Liver (tissue), 9 donors: ENCODE measurements around the gene IL1RAPL2. TPM values are rescaled to one million over a fixed set of nuclear protein-coding genes. Genes with fewer than 3 reads are reported as not detected.

Source experiments
- DNase-seq: peaks from one replicate; pipeline ENCODE4 v3.0.0-alpha.2; 2017; ENCODE audit warnings: low spot score
- H3K27ac ChIP-seq, 2 donors: one replicate each; pipeline ENCODE4 v1.7.0; 2013; ENCODE audit warnings: inconsistent platforms in 2 of 2, low read length in 2 of 2, control low read depth in 1 of 2, low read depth in 1 of 2, mild to moderate bottlenecking in 1 of 2
- H3K27me3 ChIP-seq, 4 donors: one replicate each; pipeline versions ENCODE4 v1.6.1 to v1.7.0; 2013; ENCODE audit warnings: low read length in 3 of 4, inconsistent platforms in 1 of 4, mild to moderate bottlenecking in 1 of 4, moderate library complexity in 1 of 4; ENCODE audit not compliant: control insufficient read depth in 4 of 4, insufficient read depth in 4 of 4
- H3K36me3 ChIP-seq, 4 donors: one replicate each; pipeline versions ENCODE4 v1.6.1 to v1.7.0; 2013; ENCODE audit warnings: low read length in 3 of 4, mild to moderate bottlenecking in 3 of 4, low read depth in 1 of 4, moderate library complexity in 1 of 4; ENCODE audit not compliant: control insufficient read depth in 4 of 4, insufficient read depth in 3 of 4
- H3K4me1 ChIP-seq, 4 donors: one replicate each; pipeline versions ENCODE4 v1.6.1 to v1.7.0; 2013; ENCODE audit warnings: low read length in 3 of 4, mild to moderate bottlenecking in 3 of 4, moderate library complexity in 1 of 4; ENCODE audit not compliant: control insufficient read depth in 4 of 4, insufficient read depth in 4 of 4
- H3K4me3 ChIP-seq, 3 donors: one replicate each; pipeline versions ENCODE4 v1.6.1 to v1.7.0; 2013; ENCODE audit warnings: low read length in 3 of 3, control low read depth in 1 of 3, low read depth in 1 of 3, mild to moderate bottlenecking in 1 of 3
- H3K9ac ChIP-seq, 2 donors: one replicate each; pipeline ENCODE4 v1.7.0; 2013; ENCODE audit warnings: low read length in 2 of 2, mild to moderate bottlenecking in 2 of 2, moderate library complexity in 2 of 2, control low read depth in 1 of 2, low read depth in 1 of 2
- H3K9me3 ChIP-seq, 4 donors: one replicate each; pipeline versions ENCODE4 v1.6.1 to v1.7.0; 2013; ENCODE audit warnings: low read length in 3 of 4; ENCODE audit not compliant: control insufficient read depth in 4 of 4
- EGR1 ChIP-seq, 2 donors: IDR thresholded peaks; 2 replicates each; pipeline ENCODE4 v1.6.1; 2016 to 2018; ENCODE audit warnings: antibody characterized with exemption in 2 of 2, low read depth in 2 of 2
- FOXA1 ChIP-seq: IDR thresholded peaks from 2 replicates; pipeline ENCODE4 v1.6.1; 2016; ENCODE audit warnings: antibody characterized with exemption
- FOXA2 ChIP-seq: IDR thresholded peaks from 2 replicates; pipeline ENCODE4 v1.6.1; 2016; ENCODE audit warnings: antibody characterized with exemption
- GABPA ChIP-seq, 2 donors: IDR thresholded peaks in 1 of 2; conservative IDR thresholded peaks in 1 of 2; 2 replicates each; pipeline ENCODE4 v1.6.1; 2016; ENCODE audit warnings: antibody characterized with exemption in 2 of 2, mild to moderate bottlenecking in 1 of 2, moderate library complexity in 1 of 2
- HNF4A ChIP-seq, 2 donors: conservative IDR thresholded peaks; 2 replicates each; pipeline ENCODE4 v1.6.1; 2016; ENCODE audit warnings: antibody characterized with exemption in 2 of 2, mild to moderate bottlenecking in 2 of 2
- HNF4G ChIP-seq: IDR thresholded peaks from 2 replicates; pipeline ENCODE4 v1.6.1; 2016; ENCODE audit warnings: antibody characterized with exemption
- JUND ChIP-seq, 2 donors: IDR thresholded peaks; 2 replicates each; pipeline ENCODE4 v1.6.1; 2016; ENCODE audit warnings: antibody characterized with exemption in 2 of 2
- NR2F2 ChIP-seq: IDR thresholded peaks from 2 replicates; pipeline ENCODE4 v1.6.1; 2016; ENCODE audit warnings: antibody characterized with exemption
- RAD21 ChIP-seq, 2 donors: IDR thresholded peaks; 2 replicates each; pipeline ENCODE4 v1.6.1; 2016; ENCODE audit warnings: antibody characterized with exemption in 2 of 2, mild to moderate bottlenecking in 2 of 2
- RXRA ChIP-seq, 2 donors: IDR thresholded peaks; 2 replicates each; pipeline ENCODE4 v1.6.1; 2017 to 2018; ENCODE audit warnings: antibody characterized with exemption in 2 of 2, mild to moderate bottlenecking in 1 of 2
- SP1 ChIP-seq: IDR thresholded peaks from 2 replicates; pipeline ENCODE4 v1.6.1; 2018; ENCODE audit warnings: antibody characterized with exemption, mild to moderate bottlenecking
- YY1 ChIP-seq: IDR thresholded peaks from 2 replicates; pipeline ENCODE4 v1.6.1; 2016; ENCODE audit warnings: antibody characterized with exemption, mild to moderate bottlenecking
- WGBS: extraction: QIAGEN DNeasy Blood & Tissue Kit; methylation state at CpG from one replicate; pipeline ENCODE4 v1.1.7; 2013; 5-methylcytosine and 5-hydroxymethylcytosine counted together
- polyA plus RNA-seq, 2 donors: library from polyadenylated mRNA; stranded (reverse) in 1 of 2; unstranded in 1 of 2; fragments of 200-250 nt in 1 of 2; fragments of >200 nt in 1 of 2; fragmentation: Nextera tagmentation in 1 of 2; extraction: Ambion mirVana in 1 of 2; gene quantifications; one replicate each; pipeline versions ENCODE4 v1.2.1 to v1.2.3, GENCODE V29; 2013 to 2015
- total RNA-seq, 2 donors: library from RNA; depleted of rRNA; stranded (reverse); fragments of >200 nt; gene quantifications; one replicate each; pipeline ENCODE4 v1.2.3, GENCODE V29; 2014
- TF ChIP-seq, protein P1 (sequence below): IDR thresholded peaks from 2 replicates; pipeline ENCODE4 v1.6.1; 2016; ENCODE audit warnings: antibody characterized with exemption, mild to moderate bottlenecking
- TF ChIP-seq, protein P2 (sequence below): IDR thresholded peaks from 2 replicates; pipeline ENCODE4 v1.6.1; 2016; ENCODE audit warnings: antibody characterized with exemption
- TF ChIP-seq, protein P3 (sequence below): IDR thresholded peaks from 2 replicates; pipeline ENCODE4 v1.6.1; 2016; ENCODE audit warnings: antibody characterized with exemption
- TF ChIP-seq, protein P4 (sequence below): IDR thresholded peaks from 2 replicates; pipeline ENCODE4 v1.6.1; 2016; ENCODE audit warnings: antibody characterized with exemption
- donor health status: healthy.
- donor health status: healthy.
- donor health status: healthy.
- donor health status: healthy.
- donor health status: healthy.

IL1RAPL2 gene
- total and polyA plus RNA-seq, 4 donors = 0.20 to 1.6 (median 0.91) TPM

DNA sequence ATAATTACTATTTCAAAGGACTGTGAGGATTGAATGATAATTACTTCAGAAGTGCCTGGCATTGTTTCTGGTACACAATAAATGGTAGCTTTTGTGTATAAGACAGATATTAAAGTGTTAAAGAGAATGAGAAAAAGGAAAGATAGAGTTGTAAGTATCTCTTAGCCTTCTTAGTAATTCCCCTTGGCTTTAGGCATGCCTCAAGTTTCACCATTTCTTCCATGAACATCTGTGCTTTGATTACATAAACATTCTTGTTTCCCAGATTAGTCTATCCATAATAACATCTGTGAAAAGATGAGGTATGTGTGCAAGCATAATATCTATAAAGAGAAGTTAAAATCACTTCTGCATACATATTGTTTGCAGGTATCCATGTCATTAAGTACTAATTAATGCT is 885.4 kb downstream of the IL1RAPL2 start:
- no peaks in the 10 kb centered on the region for H3K4me1 ChIP-seq
- no peak for DNase-seq
- H3K27me3 ChIP-seq = no peaks in the 10 kb centered on the region
- no peak overlapping the region for H3K9ac ChIP-seq
- TF ChIP-seq SP1 (no peak), HNF4A (conservative IDR thresholded peaks at IDR 0.05) (no peak), RAD21 (IDR thresholded peaks at IDR 0.05) (no peak), FOXA1 (no peak), GABPA (IDR thresholded peaks at IDR 0.05 in 1 of 2, conservative IDR thresholded peaks at IDR 0.05 in 1 of 2) (no peak), YY1 (no peak), EGR1 (IDR thresholded peaks at IDR 0.05; ENCODE audit: low read depth in 2 of 2) (no peak), FOXA2 (no peak), RXRA (IDR thresholded peaks at IDR 0.05) (no peak)
- TF ChIP-seq, protein P1, sequence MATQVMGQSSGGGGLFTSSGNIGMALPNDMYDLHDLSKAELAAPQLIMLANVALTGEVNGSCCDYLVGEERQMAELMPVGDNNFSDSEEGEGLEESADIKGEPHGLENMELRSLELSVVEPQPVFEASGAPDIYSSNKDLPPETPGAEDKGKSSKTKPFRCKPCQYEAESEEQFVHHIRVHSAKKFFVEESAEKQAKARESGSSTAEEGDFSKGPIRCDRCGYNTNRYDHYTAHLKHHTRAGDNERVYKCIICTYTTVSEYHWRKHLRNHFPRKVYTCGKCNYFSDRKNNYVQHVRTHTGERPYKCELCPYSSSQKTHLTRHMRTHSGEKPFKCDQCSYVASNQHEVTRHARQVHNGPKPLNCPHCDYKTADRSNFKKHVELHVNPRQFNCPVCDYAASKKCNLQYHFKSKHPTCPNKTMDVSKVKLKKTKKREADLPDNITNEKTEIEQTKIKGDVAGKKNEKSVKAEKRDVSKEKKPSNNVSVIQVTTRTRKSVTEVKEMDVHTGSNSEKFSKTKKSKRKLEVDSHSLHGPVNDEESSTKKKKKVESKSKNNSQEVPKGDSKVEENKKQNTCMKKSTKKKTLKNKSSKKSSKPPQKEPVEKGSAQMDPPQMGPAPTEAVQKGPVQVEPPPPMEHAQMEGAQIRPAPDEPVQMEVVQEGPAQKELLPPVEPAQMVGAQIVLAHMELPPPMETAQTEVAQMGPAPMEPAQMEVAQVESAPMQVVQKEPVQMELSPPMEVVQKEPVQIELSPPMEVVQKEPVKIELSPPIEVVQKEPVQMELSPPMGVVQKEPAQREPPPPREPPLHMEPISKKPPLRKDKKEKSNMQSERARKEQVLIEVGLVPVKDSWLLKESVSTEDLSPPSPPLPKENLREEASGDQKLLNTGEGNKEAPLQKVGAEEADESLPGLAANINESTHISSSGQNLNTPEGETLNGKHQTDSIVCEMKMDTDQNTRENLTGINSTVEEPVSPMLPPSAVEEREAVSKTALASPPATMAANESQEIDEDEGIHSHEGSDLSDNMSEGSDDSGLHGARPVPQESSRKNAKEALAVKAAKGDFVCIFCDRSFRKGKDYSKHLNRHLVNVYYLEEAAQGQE = no peak
- TF ChIP-seq, protein P2, sequence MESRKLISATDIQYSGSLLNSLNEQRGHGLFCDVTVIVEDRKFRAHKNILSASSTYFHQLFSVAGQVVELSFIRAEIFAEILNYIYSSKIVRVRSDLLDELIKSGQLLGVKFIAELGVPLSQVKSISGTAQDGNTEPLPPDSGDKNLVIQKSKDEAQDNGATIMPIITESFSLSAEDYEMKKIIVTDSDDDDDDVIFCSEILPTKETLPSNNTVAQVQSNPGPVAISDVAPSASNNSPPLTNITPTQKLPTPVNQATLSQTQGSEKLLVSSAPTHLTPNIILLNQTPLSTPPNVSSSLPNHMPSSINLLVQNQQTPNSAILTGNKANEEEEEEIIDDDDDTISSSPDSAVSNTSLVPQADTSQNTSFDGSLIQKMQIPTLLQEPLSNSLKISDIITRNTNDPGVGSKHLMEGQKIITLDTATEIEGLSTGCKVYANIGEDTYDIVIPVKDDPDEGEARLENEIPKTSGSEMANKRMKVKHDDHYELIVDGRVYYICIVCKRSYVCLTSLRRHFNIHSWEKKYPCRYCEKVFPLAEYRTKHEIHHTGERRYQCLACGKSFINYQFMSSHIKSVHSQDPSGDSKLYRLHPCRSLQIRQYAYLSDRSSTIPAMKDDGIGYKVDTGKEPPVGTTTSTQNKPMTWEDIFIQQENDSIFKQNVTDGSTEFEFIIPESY = no peak
- TF ChIP-seq, protein P3, sequence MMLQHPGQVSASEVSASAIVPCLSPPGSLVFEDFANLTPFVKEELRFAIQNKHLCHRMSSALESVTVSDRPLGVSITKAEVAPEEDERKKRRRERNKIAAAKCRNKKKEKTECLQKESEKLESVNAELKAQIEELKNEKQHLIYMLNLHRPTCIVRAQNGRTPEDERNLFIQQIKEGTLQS = no peak
- H3K36me3 ChIP-seq = no peaks in the 10 kb centered on the region
- H3K9me3 ChIP-seq = peaks cover 0 to 3% (median 0%) of the 10 kb centered on the region in 4 donors
- no peak overlapping the region for H3K4me3 ChIP-seq
- no peak overlapping the region for H3K27ac ChIP-seq

DNA sequence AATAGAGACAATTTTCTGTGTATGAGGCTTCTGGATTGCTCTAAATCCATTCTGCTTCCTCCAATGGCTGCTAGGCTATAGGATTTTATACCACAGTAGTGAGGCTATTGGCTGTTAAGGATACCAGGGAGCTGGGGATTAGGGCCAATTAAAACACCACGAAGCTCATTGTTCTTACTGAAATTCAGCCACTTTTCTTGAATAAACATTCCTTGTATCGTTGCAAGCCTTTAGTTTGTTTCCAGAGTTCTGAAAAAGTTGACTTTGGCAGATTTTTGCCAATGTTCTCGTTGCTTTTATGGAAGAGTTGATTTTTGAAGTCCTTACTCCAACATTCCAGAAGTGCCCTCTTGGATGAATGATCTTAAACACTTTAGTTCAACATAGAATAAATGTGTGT is 892.8 kb downstream of the IL1RAPL2 start:
- no peak for DNase-seq
- Histone ChIP-seq H3K27me3 (no peaks in the 10 kb centered on the region), H3K4me3 (no peak overlapping the region), H3K27ac (no peak overlapping the region), H3K36me3 (no peaks in the 10 kb centered on the region), H3K4me1 (no peaks in the 10 kb centered on the region), H3K9me3 (peaks cover 0 to 3% (median 0%) of the 10 kb centered on the region in 4 donors), H3K9ac (no peak overlapping the region)
- TF ChIP-seq HNF4A (conservative IDR thresholded peaks at IDR 0.05) (no peak), RAD21 (IDR thresholded peaks at IDR 0.05) (no peak), RXRA (IDR thresholded peaks at IDR 0.05) (no peak), HNF4G (no peak), NR2F2 (no peak), JUND (IDR thresholded peaks at IDR 0.05) (no peak)
- TF ChIP-seq, protein P4, sequence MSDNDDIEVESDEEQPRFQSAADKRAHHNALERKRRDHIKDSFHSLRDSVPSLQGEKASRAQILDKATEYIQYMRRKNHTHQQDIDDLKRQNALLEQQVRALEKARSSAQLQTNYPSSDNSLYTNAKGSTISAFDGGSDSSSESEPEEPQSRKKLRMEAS = no peak
- TF ChIP-seq, protein P2 = no peak
- TF ChIP-seq, protein P3 = no peak
- 40% methylated on average over 3 of the region's 3 CpGs for WGBS
